Measurements from ENCODE around the gene RBKS. TPM values are rescaled to one million over a fixed set of nuclear protein-coding genes. Genes with fewer than 3 reads are reported as not detected.

The RBKS gene
- total and polyA plus RNA-seq, 2 of the 8 experiments (the other 6 are each of a cell fraction or from before 2014, with no cell fraction given) = 1.1 to 1.5 TPM

DNA sequence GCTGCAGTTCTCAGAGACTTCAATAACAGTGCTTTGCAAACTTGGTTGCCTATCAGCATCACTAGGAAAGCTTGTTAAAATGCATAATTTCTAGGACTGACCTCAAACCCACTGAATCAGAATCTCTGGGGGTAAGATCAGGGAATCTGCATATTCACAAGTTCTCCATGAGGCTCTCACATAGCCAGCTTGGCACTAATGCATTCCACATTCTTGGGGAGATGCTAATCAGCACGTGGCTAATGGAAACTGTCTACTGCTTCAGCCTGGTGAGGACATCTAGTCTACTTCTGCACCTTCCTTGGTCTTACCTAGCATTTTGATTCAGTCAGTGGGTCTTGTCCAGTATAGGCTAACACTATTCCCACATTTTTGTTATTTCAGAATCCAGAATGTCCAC lies 56.3 kb downstream of the RBKS start:
- H4K20me1 ChIP-seq (replicated peaks in 1 of 2; ENCODE audit: control insufficient read depth in 1 of 2, insufficient read depth in 2 of 2, low read length in 2 of 2) = no peaks in the 10 kb centered on the region
- H3K9ac ChIP-seq (replicated peaks in 1 of 4; ENCODE audit: extremely low read depth in 1 of 4, low read depth in 3 of 4, low read length in 3 of 4) = no peak overlapping the region
- no peak overlapping the region for H3K56ac ChIP-seq (replicated peaks; ENCODE audit: insufficient read length, low read depth, low read length)
- DNase-seq (ENCODE audit: low read depth in 1 of 2, low spot score in 2 of 2) (no peak), FAIRE-seq (no peak)
- 47% methylated on average over 1 of the region's 1 CpG; no CpG with 5 or more reads in 1 of the 2 experiments for WGBS, 2 experiments (ENCODE audit: extremely low coverage in 1 of 2, insufficient coverage in 1 of 2, insufficient read length in 1 of 2, insufficient replicate concordance in 2 of 2, low coverage in 1 of 2, low lambda C conversion rate in 2 of 2, missing lambda C conversion rate in 1 of 2)
- H2AK5ac ChIP-seq (ENCODE audit: low read depth, low read length) = no peak overlapping the region
- H3K14ac ChIP-seq (ENCODE audit: insufficient read length) = no peak overlapping the region
- no peaks in the 10 kb centered on the region for H3K27me3 ChIP-seq (replicated peaks in 1 of 4; ENCODE audit: control insufficient read depth in 3 of 4, extremely low read depth in 1 of 4, insufficient read depth in 3 of 4, low read length in 3 of 4)
- no peak overlapping the region for H4K8ac ChIP-seq (ENCODE audit: extremely low read depth, insufficient read depth, low read length)
- H4K91ac ChIP-seq (replicated peaks; ENCODE audit: insufficient read length, low read length) = no peak overlapping the region
- H3K23me2 ChIP-seq (ENCODE audit: low read depth, low read length) = no peaks in the 10 kb centered on the region
- no peak overlapping the region for H3K23ac ChIP-seq (ENCODE audit: insufficient read length)
- H3K4me2 ChIP-seq (ENCODE audit: insufficient read depth in 1 of 2, low read depth in 2 of 2, low read length in 2 of 2) = no peak overlapping the region
- ChIA-PET POLR2A (ENCODE audit: partially characterized antibody) (no interaction called here), CTCF (ENCODE audit: partially characterized antibody) (interaction anchor here (0.9 to 1.6 kb wide), 3 partner anchors 61 to 80 kb away, joined by 3 read pairs; no protein-coding TSS in a partner anchor)
- no peak overlapping the region for H2BK120ac ChIP-seq (replicated peaks; ENCODE audit: low read depth, low read length)
- H2BK20ac ChIP-seq (ENCODE audit: low read length) = no peak overlapping the region
- TF ChIP-seq KDM5A (IDR thresholded peaks at IDR 0.05; ENCODE audit: low read length) (no peak), TEAD4 (IDR thresholded peaks at IDR 0.05; ENCODE audit: low read depth, low read length) (peak; percentile 43), SIRT6 (IDR thresholded peaks at IDR 0.05; ENCODE audit: low read length) (no peak), BRCA1 (IDR thresholded peaks at IDR 0.05; ENCODE audit: low read depth, low read length) (no peak), JUN (IDR thresholded peaks at IDR 0.05; ENCODE audit: low read depth, low read length) (no peak), KDM4A (IDR thresholded peaks at IDR 0.05; ENCODE audit: low read depth, low read length, severe bottlenecking) (no peak)
- TF ChIP-seq, protein P1, sequence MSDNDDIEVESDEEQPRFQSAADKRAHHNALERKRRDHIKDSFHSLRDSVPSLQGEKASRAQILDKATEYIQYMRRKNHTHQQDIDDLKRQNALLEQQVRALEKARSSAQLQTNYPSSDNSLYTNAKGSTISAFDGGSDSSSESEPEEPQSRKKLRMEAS (IDR thresholded peaks at IDR 0.05) = 0 out of 2 replicates have a peak, but pooled peaks have one; percentile 17
- TF ChIP-seq, protein P2, sequence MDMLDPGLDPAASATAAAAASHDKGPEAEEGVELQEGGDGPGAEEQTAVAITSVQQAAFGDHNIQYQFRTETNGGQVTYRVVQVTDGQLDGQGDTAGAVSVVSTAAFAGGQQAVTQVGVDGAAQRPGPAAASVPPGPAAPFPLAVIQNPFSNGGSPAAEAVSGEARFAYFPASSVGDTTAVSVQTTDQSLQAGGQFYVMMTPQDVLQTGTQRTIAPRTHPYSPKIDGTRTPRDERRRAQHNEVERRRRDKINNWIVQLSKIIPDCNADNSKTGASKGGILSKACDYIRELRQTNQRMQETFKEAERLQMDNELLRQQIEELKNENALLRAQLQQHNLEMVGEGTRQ (IDR thresholded peaks at IDR 0.05; ENCODE audit: low read length) = no peak
- TF ChIP-seq, protein P3, sequence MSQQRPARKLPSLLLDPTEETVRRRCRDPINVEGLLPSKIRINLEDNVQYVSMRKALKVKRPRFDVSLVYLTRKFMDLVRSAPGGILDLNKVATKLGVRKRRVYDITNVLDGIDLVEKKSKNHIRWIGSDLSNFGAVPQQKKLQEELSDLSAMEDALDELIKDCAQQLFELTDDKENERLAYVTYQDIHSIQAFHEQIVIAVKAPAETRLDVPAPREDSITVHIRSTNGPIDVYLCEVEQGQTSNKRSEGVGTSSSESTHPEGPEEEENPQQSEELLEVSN (IDR thresholded peaks at IDR 0.05) = no peak
- no peak overlapping the region for H4K5ac ChIP-seq (ENCODE audit: insufficient read length, low read depth, low read length)
- H3K4me3 ChIP-seq (ENCODE audit: extremely low read depth in 1 of 4, insufficient read depth in 2 of 4, low read depth in 3 of 4, low read length in 4 of 4) = no peak overlapping the region
- H3K4ac ChIP-seq (replicated peaks; ENCODE audit: insufficient read length, low read depth, low read length) = no peak overlapping the region
- no peaks in the 10 kb centered on the region for H3K79me2 ChIP-seq (ENCODE audit: control insufficient read depth in 1 of 2, insufficient read depth in 2 of 2, low read length in 2 of 2)
- H3K4me1 ChIP-seq (replicated peaks in 1 of 4; ENCODE audit: control insufficient read depth in 3 of 4, insufficient read depth in 4 of 4, low read length in 3 of 4) = no peaks in the 10 kb centered on the region
- H3K18ac ChIP-seq (ENCODE audit: extremely low read depth, low read length) = no peak overlapping the region
- no peak overlapping the region for H2AFZ ChIP-seq (ENCODE audit: low read length)
- H3K9me3 ChIP-seq (ENCODE audit: insufficient read depth in 2 of 2, low read depth in 1 of 2, low read length in 1 of 2) = no peaks in the 10 kb centered on the region
- no peak overlapping the region for H2BK5ac ChIP-seq (ENCODE audit: low read depth, low read length)
- H2BK15ac ChIP-seq (ENCODE audit: low read length) = no peak overlapping the region
- H3K27ac ChIP-seq (ENCODE audit: low read depth, low read length) = no peak overlapping the region
- H3K36me3 ChIP-seq (ENCODE audit: control insufficient read depth in 2 of 4, insufficient read depth in 4 of 4, low read length in 3 of 4) = no peaks in the 10 kb centered on the region
- H2BK12ac ChIP-seq (ENCODE audit: low read depth, low read length) = no peak overlapping the region
- no peaks in the 10 kb centered on the region for H3K79me1 ChIP-seq (ENCODE audit: low read depth, low read length)

Data from H1 (cell line).